ENCODE measurements around the gene RIN3.

DNA sequence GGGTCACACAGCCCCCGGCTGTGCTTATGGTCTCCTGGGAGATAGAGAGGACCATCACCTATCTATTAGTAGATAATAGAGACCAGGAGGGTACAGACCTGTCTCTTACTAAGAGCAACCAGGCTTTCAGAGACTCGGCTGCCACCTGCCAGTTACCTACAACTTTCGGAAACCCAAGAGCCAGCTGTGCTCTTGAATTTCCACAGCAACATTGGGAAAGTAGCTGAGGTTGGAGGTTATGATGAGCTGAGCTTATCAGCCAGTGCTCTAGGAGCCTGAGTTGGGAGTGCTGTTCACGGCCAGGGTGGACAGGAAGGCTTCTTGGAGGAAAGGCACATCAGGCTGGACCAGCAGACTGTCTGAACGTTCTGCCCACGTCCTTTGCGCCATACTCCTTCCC, 67.6 kb downstream of the RIN3 start:
- TF ChIP-seq, protein P1, sequence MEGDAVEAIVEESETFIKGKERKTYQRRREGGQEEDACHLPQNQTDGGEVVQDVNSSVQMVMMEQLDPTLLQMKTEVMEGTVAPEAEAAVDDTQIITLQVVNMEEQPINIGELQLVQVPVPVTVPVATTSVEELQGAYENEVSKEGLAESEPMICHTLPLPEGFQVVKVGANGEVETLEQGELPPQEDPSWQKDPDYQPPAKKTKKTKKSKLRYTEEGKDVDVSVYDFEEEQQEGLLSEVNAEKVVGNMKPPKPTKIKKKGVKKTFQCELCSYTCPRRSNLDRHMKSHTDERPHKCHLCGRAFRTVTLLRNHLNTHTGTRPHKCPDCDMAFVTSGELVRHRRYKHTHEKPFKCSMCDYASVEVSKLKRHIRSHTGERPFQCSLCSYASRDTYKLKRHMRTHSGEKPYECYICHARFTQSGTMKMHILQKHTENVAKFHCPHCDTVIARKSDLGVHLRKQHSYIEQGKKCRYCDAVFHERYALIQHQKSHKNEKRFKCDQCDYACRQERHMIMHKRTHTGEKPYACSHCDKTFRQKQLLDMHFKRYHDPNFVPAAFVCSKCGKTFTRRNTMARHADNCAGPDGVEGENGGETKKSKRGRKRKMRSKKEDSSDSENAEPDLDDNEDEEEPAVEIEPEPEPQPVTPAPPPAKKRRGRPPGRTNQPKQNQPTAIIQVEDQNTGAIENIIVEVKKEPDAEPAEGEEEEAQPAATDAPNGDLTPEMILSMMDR (IDR thresholded peaks at IDR 0.05) = no peak
- TF ChIP-seq POLR2AphosphoS5 (IDR thresholded peaks at IDR 0.05; ENCODE audit: low read depth, low read length) (no peak), SIN3A (IDR thresholded peaks at IDR 0.05; ENCODE audit: borderline replicate concordance, insufficient read depth, low read depth, low read length) (no peak), TCF7L2 (IDR thresholded peaks at IDR 0.05; ENCODE audit: low read depth, low read length) (no peak)

Data from Panc1 (cell line).